SIG-M5 treated with dmso at 0.1 percent for 504 hours (cell line): Measurements from ENCODE around the gene POGK.

Source experiments
- DNase-seq: peaks from one replicate; lab custom pipeline; 2025; ENCODE audit not compliant: unreplicated experiment; lab: John Stamatoyannopoulos, UW

The POGK gene

DNA sequence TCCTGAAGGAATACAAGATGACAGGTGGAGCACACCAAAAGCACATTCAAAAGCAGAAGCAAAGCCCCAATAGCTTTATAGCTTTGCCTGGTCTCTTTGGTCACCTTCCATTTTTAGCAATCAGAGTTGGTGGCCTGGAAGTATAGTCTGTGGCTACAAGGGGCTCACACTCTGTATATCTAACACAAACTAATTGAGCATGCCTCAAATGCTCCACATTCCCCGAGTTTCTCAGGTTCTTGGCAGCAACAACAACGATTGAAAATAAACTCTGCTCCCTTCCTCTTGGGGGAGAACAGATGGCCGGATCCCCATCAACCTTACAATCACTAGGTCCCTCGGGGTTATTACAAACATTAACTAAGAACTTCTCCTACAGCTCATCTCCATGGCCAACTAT, 61.7 kb downstream of the POGK start:
- no peak for DNase-seq

GRCh38 chr1:166902279-166902678, 63.0 kb downstream of the POGK start:
- peak; percentile 97 for DNase-seq

DNA sequence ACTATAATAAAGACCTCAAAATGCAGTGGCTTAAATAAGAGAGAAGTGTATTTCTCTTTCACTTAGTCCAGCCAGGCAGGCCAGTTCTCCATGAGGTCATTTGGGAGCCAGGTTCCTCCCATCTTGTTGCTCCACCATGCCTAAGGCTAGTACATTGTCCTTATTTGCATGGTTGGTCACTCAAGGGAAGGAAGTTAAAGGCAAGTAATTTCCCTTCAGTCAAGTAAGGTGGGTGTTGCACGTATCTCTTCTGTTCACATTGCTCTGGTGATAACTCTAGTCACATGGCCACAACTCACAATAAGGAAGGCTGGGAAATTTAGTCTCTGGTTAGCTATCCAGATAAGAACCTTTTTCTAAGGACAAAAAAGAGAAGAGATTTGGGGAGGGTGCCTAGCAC, 64.0 kb downstream of the POGK start:
- DNase-seq: no peak

- no peak for DNase-seq
These were observed 65.9 kb downstream of the POGK start for GRCh38 chr1:166905136-166905535.

DNA sequence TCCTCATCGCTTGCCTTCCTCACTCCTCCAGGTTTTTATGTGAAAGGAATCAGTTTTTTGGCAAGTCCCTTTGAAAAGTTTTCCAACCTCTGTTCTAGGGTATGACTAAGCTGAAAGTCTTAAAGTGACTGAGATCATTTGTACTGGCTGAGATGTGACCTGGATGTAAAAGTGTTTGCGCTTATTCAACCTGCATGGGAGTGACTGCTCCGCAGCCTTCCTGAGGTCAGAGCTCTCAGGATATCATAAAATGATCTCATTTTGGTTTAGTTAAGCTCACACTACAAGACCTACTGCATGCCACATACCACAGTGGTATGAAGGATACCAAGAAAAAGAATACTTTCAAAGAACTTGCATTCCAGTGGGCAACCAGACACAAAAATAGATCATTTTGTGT, 66.6 kb downstream of the POGK start:
- no peak for DNase-seq
